IPS DF 4.7 (cell line): ENCODE measurements around the gene SDK2.

Experiments
- DNase-seq: peaks from one replicate; pipeline ENCODE4 v3.0.0-alpha.2; 2013; ENCODE audit warnings: low spot score; ENCODE audit errors: extremely low read depth

SDK2 gene

DNA sequence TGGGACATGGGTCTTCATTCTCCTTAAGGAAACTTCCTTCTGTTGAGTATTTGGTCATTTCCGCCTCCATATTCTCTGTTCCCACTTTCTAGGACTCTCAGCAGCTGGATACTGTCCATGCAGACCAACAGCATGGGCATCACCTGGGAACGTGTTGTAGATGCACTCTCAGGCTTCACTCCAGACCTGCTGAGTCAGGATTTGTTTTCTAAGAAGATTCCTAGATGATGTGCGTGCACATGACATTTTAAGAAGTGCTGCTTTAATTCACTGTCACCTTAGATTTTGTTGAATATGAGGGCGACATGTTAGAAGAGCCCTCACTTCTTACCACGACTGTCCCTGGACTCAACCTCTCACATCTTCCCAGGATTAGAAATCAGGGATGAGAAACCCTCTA, 10.0 kb upstream of the SDK2 start:
- no peak for DNase-seq

DNA sequence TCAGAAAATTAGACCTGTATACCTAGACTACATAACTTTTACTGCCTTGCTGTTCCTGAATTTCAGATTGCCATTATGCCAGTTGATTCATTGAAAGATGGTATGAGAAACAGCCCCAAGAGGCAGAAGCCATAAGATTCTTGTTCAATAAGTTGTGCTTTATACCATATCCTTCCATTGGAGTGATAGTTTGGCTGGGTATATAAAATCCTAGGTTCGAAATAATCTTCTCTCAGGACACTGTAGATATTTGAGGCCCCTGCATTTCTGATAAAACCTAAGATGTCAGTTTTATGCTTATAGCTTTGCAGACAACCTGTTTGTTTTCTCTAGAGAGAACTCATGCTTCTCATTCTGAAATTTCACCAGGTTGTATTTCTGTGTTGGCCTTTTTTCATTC, 9.6 kb upstream of the SDK2 start:
- DNase-seq: no peak

DNA sequence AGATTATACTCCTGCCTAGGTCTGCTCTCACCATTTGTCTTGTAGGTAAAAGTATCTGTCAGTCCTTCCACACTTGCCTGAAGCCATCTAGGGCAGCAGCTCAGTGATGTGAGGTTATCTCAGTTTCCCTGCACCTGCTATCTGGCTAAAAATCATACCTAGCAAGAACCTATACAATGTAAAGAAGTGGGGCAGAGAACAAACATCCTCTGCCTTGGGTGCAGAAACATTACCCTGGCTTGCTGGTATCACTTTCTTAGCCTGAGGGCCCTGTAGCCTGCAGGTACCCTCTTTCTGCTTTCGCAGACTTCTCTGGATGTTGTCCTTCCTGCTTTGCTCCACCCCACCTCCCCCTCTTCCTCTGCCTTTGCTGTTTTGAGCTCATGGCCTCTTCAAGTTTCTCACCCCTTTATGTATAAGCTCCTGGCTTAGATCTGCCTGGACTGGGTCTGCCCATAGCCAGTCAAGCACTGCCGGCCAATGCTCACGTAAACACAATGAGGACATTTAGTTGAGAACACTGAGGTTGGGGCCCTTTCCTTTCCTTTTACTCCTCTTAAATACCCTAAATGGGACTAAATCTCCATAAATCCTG, 8.7 kb upstream of the SDK2 start:
- DNase-seq: no peak

DNA sequence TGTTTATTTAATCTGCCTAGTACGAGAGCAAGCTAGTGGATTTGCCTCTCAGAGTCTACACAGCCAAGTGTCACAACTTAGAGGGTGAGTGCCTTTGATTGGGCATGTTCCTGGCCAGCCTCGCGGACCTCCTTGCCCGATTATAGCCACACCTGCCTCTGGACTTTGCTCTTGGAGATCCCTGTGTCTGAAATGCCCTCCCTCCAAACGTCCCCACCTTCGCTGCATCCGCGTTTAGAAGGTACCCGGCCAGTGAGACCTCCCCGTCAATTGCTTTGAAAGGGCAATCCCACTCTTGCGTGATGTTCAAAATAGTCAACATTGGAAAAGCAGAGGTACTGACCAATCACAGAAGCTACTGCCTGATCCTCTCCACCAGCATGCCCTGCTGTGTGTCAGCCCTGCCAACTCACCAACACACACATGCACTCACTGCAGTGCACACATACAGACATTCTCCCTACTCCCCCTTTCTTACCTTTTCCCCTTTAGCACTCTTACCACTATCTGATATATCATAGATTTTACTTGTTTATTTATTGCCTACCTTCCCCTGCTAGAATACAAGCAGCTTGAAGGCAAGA, 6.5 kb upstream of the SDK2 start:
- DNase-seq: no peak

DNA sequence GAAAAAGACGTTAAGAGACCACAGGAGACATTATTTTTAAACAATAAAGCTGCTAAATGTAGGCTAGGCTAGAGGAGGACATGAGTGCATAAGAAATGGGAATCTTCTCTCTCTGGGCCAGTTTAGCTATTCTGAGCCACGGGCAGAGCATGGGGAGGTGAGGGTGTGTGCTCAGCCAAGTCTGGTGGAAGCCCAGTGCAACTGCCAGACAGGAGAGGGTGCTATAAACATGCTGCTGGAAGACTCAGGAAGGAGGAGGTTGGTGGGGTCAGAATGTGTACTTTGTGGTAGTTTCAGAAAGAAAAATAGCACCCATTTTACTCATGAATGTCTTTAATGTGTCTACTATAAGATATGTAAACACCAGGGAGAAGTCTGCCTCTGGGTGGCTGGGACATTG, 5.9 kb upstream of the SDK2 start:
- no peak for DNase-seq

DNA sequence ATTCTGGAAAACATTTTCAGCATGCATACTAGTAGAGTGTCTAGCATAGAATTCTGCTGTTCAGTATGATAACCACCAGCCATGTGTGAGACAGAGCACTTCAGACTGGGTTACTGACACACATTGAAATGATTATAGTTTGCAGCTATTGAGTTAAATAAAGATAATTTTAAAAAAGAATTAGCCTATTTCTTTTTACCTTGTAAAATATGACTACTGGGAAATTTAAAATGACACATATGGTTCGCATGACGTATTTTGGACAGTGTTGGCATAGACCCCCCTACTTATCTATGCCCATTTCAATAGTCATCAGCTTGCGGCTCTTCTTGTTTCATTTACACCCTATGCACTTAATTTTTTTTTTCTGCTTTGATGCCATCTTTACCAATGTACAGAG, 4.7 kb upstream of the SDK2 start:
- no peak for DNase-seq

DNA sequence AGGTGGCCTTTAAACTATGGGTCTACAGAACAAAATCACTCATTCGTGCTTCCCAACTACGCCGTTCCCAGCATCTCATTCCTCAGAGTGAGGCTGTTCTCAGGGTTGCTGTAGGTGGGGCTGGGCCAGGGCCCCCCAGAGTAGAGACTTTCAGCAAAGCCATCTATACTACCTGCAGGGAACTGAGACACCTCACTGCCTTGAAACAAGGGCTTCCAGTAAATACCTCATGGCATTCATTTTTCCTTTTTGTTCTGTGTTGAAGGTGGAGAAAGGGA, 4.2 kb upstream of the SDK2 start:
- no peak for DNase-seq

DNA sequence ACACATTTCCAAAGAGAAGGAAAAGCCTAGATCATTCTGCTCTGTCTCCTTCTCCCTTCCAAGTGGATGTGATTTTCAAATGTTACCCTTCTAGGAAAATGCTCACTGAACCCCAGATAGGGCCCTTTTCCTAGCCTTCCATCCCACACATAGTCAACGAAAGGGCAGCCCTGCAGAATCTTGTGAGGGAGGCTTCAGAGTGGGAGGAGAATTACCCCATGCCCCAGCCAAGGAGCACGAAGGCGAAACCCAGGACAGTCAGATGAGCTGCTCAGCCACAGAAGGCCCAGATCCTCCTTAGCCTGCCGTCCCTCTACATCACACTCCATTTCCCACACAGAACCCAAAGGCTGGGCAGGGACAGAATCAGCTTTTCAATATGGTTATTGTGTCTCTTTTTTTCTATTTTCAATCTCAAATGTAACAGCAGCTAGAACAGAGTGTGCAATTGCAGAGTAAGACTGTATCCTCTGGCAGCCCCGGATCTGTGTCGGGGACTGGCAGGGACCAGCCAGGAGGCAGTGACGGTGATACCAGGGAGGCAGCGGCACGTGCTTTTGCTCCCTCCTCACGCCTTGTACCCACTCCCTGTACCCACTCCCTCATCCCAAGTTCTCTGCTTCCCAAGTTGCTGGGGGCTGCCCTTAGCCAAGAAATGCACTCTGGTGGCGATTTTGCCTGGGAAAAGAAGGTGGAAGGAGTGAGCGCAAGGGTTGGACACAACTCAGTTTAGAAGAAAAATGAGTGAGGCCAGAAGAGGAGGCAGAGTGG, 3.7 kb upstream of the SDK2 start:
- DNase-seq: no peak

DNA sequence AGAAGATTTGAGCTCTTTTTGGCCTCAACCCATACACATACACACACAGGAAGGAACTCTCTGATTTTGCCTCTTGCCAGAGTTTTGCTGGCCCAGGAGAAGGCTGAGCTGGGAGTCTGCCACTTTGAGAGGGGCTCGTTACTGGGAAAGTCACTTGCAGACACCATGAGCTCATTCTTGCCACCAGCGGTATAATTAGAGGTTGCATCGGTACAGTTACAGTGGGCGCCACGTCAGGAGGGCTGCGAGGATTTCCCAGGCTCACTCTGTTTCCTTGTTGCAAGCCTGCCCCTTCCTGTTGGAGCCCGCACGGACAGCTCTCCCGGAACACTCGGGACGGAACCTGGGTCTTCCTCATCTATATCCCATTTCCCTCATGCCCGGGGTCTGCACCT, 3.1 kb upstream of the SDK2 start:
- no peak for DNase-seq

DNA sequence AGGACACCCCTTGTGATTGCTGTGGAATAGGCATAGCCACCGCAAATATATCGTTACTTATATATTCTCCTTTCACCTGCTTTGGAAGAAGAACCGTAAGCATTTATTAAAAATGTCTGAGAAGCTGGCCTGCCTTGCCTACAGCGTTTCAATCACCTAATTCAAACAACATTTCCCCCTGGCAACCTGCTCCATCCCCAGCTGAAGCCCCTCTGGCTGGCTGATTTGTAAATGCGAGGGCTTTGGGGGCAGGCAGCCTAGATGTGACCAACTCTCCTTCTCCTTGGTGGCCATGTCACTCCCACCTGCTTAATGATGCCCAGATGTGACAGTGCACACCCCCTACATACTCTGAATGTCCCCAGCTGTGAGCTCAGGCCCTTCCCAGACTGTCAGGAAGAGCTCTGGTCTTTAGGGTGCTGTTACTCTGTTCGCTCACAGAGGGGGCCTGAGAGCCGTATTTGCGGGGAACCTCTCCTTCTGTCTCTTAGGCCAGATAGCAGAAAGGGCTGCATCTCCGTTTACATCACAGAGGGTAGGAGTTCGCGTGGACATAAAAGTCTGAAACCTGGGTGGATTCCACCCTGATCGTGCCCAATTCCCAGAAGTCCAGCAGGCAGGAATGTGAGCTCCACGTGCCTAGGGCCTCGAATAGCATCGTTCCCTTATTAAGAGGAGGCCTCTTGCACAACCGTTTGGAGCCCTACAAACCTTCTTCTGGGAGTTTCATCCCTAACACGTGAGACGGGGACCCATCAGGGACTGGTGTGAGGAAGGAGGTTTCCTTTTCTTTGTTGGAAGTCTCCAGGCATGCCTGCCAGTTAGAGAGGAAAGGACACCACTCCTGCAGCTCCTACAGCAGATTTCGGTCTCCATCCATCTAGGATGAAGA, 2.4 kb upstream of the SDK2 start:
- no peak for DNase-seq

DNA sequence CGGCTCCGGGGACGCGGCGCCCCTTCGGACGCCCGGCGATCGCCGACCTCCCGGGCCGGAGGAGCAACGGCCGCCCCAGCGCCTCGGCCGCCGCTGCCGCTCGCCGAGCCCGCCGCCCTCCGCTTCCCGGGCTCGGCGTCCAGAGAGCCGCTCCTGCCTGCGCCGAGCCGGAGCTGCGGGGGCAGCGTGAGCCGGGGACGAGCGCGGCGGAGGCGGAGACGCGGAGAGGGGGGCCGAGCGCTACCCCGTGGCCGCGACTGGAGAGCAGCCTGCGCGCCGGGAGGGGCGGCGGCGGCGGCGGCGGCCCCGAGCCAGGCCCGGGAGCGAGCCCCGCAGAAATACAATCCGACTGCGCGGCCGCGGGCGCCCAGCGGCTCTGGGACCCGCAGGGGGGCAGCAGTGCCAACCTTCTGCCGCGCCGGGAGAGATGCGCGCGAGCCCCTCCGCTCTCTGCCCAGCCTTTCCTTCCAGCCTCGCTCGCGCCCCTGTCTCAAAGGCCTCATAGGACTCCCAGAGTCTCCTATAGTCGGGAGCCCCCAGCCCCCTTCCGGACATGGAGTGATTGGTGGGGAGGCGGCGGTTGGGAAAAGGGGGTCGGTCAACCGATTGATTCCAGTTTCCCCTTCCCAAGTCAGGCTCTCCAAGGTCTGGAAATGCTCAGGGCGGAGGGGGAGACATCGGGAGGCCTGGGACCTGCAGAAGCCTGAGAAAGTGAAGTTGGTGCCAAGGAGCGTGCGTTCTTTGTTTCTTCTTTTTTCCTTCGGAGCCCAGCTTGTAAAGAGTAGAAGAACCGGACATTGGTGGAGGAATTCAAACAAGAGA, 1.0 kb upstream of the SDK2 start:
- DNase-seq: no peak

DNA sequence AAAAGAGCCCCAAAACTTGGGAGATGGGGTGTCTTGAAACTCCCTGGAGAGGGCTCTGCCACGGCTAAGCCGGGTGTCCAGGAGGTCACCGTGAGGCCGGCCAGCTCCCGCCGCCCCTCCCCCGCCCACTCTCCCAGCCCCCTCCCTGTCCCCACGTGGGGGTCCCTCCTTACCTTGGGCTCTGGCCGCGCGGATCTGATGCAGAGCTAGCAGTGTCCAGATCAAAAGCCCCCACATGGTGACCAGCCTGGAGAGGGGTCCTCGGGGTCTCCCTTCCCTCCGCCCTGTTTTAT, 447 bp downstream of the SDK2 start:
- no peak for DNase-seq

DNA sequence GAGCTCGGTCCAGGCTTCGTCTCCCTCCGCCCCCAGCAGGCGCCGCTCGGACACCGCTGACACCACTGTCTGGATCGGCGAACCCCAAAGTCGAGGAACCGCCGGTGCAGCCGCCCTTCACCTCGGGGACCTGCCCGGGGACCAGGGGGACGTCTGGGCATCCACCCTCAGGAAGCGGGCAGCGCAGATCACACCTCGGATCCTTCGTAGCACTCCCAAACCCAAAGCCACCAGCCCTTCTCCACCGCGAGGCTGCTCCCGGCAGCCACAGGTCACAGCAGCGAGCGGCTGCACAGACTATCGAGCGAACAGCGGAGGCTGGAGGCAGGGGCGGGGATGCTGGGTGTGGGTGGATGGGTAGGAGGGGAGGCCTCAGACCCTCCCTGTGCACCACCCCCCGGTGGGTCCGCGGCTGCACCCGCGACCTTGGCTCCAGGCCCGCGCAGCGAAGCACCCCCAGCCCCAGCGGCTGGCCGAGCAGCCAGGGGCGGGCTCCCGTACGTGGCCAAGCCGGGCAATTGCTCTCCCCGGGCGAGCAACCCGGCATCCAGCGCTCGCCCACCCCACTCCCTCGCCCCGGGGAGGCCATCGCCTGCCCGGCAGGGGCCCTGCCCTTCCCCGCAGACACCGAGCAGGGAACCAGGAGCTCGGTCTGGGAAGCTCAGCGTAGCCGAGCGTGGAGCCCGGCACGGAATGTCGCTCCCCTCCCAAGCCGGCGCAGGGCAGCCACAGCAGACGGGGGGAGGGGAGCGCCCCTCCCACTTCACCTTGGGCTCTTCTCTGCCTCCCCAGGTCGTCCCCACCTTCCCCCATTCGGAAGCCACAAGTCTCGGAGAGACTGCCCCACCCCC, 1.0 kb downstream of the SDK2 start:
- DNase-seq: no peak

DNA sequence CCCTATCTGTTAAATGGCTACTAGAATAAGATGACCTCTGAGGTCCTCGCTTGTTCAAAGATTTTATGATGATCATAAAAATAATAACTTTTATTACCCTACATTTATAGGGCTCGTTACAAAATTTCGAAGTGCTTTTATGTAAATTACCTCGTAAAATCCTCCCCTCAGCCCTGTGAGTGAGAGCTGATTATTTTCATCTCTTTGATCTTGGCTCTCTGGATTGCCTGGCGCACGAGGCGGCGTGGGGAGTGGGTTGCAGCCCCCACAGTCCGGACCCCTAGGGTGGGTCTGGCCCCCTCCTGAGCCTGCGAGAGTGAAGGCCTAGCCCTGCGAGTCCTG, 1.6 kb downstream of the SDK2 start:
- no peak for DNase-seq

DNA sequence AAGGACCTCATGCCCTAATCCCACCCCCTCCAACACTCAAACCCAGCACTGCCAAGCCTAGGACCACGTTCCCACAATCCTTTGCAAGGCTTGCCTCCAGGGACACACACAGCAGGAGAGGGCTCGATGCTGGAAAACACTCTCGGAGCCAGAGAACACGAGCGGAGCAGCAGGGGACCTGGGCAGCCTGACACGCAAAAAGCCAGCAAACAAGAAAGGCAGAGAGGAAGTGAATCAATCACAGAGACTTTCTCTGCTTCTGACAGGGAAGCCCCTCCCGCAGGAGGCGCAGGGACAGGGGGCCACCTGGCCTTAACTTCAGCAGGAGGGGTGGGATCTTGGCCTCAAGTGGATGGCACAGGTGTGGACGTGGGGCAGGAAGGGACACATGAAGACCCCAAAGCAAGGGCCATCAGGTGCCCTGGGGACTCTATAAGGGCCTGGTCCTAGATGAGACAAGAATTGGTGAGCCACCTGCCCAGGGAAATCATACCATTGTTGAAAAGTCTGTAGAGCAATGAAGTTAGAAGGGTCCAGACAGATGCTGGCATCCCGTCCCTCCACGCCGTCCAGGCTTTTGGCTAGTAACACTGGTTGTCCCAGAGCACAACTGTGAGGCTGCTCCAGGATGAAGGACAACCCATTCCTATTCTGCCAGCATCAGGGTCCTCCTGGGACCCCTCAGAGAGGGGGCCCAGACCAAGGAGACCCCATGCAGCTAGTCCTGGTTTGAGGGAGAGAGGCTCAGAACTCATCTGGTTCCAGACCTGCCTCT, 2.2 kb downstream of the SDK2 start:
- DNase-seq: no peak

DNA sequence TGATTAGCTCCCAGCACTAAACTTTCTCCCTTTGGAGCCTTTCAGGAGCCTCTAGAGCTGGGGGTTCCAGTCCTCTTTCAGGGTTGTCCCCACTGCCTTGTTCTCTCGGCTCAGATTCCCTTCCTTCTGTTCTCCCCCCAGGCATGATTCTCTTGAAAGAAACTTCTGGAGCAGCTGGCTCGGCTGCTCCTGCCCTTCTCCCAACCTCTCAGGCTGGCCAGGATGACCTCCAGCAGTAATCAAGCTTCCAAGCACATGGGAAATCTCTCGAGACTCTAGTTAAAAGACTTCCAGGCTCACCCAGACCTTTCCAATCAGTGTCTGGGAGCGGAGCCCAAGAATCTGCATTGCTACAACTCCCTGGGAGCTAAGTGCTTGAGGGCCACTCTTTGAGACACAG, 3.6 kb downstream of the SDK2 start:
- no peak for DNase-seq

DNA sequence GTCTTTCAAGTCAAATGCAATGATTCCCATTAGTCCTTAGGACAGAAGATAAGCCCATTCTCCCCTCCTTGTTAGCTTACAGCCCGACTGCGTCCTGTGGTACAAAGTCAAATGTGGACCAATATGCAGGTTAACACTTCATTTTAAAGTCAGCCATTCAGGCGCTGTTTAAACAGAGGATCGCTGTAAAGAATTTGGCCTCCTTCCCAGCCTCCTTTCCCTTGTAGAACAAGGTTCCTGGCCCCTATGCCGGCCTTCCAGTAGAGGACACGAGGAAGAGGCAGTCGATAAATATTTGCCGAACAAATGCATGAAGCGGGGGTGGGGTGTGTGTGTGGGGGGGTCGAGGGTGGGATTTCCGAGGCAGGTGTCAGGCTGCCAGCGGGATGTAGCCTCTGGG, 4.3 kb downstream of the SDK2 start:
- no peak for DNase-seq

DNA sequence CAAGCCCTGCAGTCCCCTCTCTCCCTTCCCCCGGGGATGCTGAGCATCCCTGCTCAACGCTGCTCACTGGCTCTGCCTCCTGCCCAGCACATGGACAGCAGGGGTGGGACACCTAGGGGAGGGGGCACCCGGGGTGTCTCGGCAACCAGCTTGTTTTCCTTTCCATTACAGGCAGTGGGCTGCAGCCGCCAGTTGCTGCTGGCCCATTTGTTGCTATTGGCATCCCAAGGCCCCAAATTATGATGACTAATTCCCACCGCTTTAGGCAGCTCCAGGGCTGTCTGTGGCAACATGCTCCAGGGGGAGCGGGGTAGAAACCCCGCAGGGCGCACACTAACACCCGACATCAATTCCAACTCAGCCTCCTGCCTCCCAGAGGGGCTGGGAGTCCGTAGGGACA, 4.9 kb downstream of the SDK2 start:
- no peak for DNase-seq

DNA sequence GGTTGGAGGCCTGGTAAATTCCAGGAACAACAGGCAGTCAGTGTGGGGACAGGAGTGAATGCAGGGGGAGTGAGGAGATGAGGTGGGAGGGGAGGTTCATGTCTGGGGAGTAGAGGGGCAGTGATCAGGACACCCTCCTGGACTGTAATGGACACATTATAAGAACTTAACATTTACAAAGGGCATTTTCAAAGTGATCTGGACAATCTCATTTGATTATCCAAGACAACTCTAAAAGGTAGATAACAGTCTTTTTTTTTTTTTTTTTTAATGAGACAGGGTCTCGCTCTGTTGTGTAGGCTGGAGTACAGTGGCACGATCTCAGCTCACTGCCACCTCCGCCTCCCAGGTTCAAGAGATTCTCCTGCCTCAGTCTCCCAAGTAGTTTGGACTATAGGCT, 5.7 kb downstream of the SDK2 start:
- DNase-seq: no peak

DNA sequence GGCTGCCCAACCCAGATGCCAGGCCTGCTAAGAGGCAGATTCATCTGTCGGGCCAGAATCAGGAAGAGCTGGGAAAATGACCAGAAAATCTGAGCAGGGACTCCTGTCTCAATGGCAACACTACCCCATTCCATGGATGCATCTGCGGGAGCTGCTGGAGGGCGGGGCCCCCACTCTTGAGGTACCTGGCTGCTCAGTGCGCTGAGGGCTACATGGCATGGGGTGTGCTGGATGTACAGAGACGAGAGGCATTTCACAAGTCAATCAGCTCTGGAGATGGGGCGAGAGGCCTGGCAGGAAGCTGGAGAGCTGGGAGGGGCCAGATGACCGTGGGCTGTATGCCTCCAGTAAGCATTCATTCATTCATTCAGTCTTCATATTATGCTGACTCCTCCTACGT, 6.4 kb downstream of the SDK2 start:
- DNase-seq: no peak
